Panc1 (cell line): ENCODE measurements around the gene PKM. TPM values are rescaled to one million over a fixed set of nuclear protein-coding genes. Genes with fewer than 3 reads are reported as not detected.

Experiments
- ATAC-seq: fragments of 200-7000 bp; cut with Tn5 transposase; 2 replicates; pipeline ENCODE4 v1.9.1; 2020; ENCODE audit warnings: mild to moderate bottlenecking, moderate library complexity
- BruUV-seq: library from RNA; stranded (reverse); fragments of 400-500 nt; replicated peaks from 2 replicates; lab custom pipeline; 2021; lab: Mats Ljungman, UMichigan
- CTCF ChIA-PET: fragments of 300-600 bp; sonication (Branson Sonifier 250); formaldehyde crosslinking; loops from one replicate; lab custom pipeline; 2022; ENCODE audit warnings: antibody characterized with exemption; lab: Charles Lee
- POLR2A ChIA-PET: fragments of 300-600 bp; sonication (Branson Sonifier 250); formaldehyde crosslinking; loops from one replicate; lab custom pipeline; 2022; ENCODE audit warnings: antibody characterized with exemption; lab: Charles Lee
- DNase-seq: peaks from one replicate; pipeline ENCODE4 v3.0.0-alpha.2; 2010; ENCODE audit warnings: low read depth, low spot score
- H3K27ac ChIP-seq: 2 replicates; pipeline ENCODE4 v1.5.1; 2011; ENCODE audit warnings: mild to moderate bottlenecking, low read length, inconsistent platforms
- H3K27me3 ChIP-seq: fragments of 200-500 bp; sonication (Bioruptor generic); 2 replicates; pipeline ENCODE4 v1.6.0; 2014; ENCODE audit warnings: low read length, inconsistent platforms; ENCODE audit not compliant: control insufficient read depth, insufficient read depth
- H3K36me3 ChIP-seq: fragments of 200-500 bp; sonication (Bioruptor generic); 2 replicates; pipeline ENCODE4 v1.5.1; 2014; ENCODE audit warnings: inconsistent platforms, mild to moderate bottlenecking, low read length, moderate library complexity; ENCODE audit not compliant: control insufficient read depth, insufficient read depth
- H3K4me1 ChIP-seq: 2 replicates; pipeline ENCODE4 v1.5.1; 2011; ENCODE audit warnings: inconsistent platforms, mild to moderate bottlenecking, low read length, moderate library complexity; ENCODE audit not compliant: control insufficient read depth, insufficient read depth
- H3K4me3 ChIP-seq, 2 experiments: 2 replicates each; pipeline ENCODE4 v1.5.1; 2011 to 2012; ENCODE audit warnings: low read depth in 2 of 2, low read length in 2 of 2, mild to moderate bottlenecking in 2 of 2, inconsistent platforms in 1 of 2, moderate library complexity in 1 of 2
- H3K9me3 ChIP-seq: fragments of 200-500 bp; sonication (Bioruptor generic); 2 replicates; pipeline ENCODE4 v1.5.1; 2014; ENCODE audit warnings: low read depth, mild to moderate bottlenecking, inconsistent platforms, low read length, moderate library complexity; ENCODE audit not compliant: control insufficient read depth, insufficient read depth
- CTCF ChIP-seq: fragments of 450-650 bp; IDR thresholded peaks from 2 replicates; pipeline ENCODE4 v1.5.1; 2017; ENCODE audit warnings: mild to moderate bottlenecking
- POLR2AphosphoS5 ChIP-seq: IDR thresholded peaks from 2 replicates; pipeline ENCODE4 v1.6.1; 2012; ENCODE audit warnings: mild to moderate bottlenecking, low read depth, low read length, moderate library complexity
- REST ChIP-seq, 2 experiments: IDR thresholded peaks; 2 replicates each; pipeline ENCODE4 v1.6.1; 2011 to 2012; ENCODE audit warnings: low read depth in 2 of 2, control low read depth in 1 of 2, low read length in 1 of 2, mild to moderate bottlenecking in 1 of 2, moderate library complexity in 1 of 2; ENCODE audit not compliant: insufficient read depth in 1 of 2
- SIN3A ChIP-seq: IDR thresholded peaks from 2 replicates; pipeline ENCODE4 v1.6.1; 2012; ENCODE audit warnings: low read depth, mild to moderate bottlenecking, low read length, moderate library complexity, borderline replicate concordance; ENCODE audit not compliant: insufficient read depth
- TCF7L2 ChIP-seq: IDR thresholded peaks from 2 replicates; pipeline ENCODE4 v1.6.1; 2011; ENCODE audit warnings: mild to moderate bottlenecking, low read depth, low read length, inconsistent platforms
- in situ Hi-C: cut with HindIII; loops from 2 replicates; pipeline ENCODE4 v1.10.0; 2016; ENCODE audit warnings: low sequenced_read_pairs, low pct_unique_long_range_greater_than_20kb
- intact Hi-C: fragments of 100-400 bp; cut with micrococcal nuclease; formaldehyde crosslinking; loops from one replicate; pipeline ENCODE4 v1.10.0; 2022; ENCODE audit not compliant: unreplicated experiment
- total RNA-seq: library from RNA; stranded (reverse); gene quantifications from one replicate; pipeline ENCODE4 v1.2.1, GENCODE V29; 2021; ENCODE audit not compliant: unreplicated experiment

The PKM gene
- total RNA-seq, 1 experiment from 2014 or later, result 1,590 TPM

DNA sequence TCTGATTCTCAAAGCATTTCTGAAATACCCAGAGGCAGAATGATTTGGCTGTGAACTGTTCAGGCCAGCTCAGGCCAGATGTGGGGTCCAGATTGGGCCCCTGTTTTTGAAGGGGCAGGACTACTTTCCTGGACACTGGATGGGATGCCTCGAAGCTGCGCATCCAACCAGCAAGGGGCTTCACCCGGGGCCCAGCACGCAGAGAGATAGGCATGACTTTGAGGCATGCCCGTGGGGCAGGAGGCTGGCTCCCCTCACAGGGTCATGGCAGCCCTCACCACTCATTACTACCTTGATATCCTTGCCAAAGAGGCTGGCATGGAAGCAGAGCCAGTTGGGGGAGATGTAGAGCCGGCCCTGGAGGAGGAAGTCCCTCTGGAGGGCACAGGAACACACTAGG is 63.5 kb downstream of the PKM start:
- intact Hi-C loops (no loop called here), in situ Hi-C loops (no loop called here)
- H3K4me1 ChIP-seq, result no peaks in the 10 kb centered on the region
- TF ChIP-seq TCF7L2 (no peak), SIN3A (no peak), POLR2AphosphoS5 (no peak), REST (IDR thresholded peaks at IDR 0.05; ENCODE audit: insufficient read depth in 1 of 2, low read depth in 2 of 2, low read length in 1 of 2) (no peak), CTCF (no peak)
- CTCF ChIA-PET, result no interaction called here
- ATAC-seq (no peak), DNase-seq (no peak)
- no peaks in the 10 kb centered on the region for H3K36me3 ChIP-seq
- no TSS peak for BruUV-seq
- H3K27me3 ChIP-seq, result no peaks in the 10 kb centered on the region
- H3K27ac ChIP-seq, result no peak overlapping the region
- POLR2A ChIA-PET, result no interaction called here
- no peak overlapping the region for H3K4me3 ChIP-seq
- H3K9me3 ChIP-seq, result no peaks in the 10 kb centered on the region

GRCh38 chr15:72166716-72167417 is 64.1 kb downstream of the PKM start:
- Histone ChIP-seq H3K9me3 (no peaks in the 10 kb centered on the region), H3K36me3 (no peaks in the 10 kb centered on the region), H3K27ac (no peak overlapping the region), H3K4me1 (no peaks in the 10 kb centered on the region), H3K27me3 (no peaks in the 10 kb centered on the region), H3K4me3 (no peak overlapping the region)
- TF ChIP-seq CTCF, result no peak
- TF ChIP-seq POLR2AphosphoS5, result no peak
- no peak for TF ChIP-seq SIN3A
- TF ChIP-seq TCF7L2, result no peak
- no peak for TF ChIP-seq REST (IDR thresholded peaks at IDR 0.05; ENCODE audit: insufficient read depth in 1 of 2, low read depth in 2 of 2, low read length in 1 of 2)
- intact Hi-C loops, result no loop called here
- DNase-seq, result no peak
- in situ Hi-C loops, result no loop called here
- ChIA-PET POLR2A (no interaction called here), CTCF (no interaction called here)
- no TSS peak for BruUV-seq
- no peak for ATAC-seq
